Measurements from ENCODE around the gene SAMD1. TPM values are rescaled to one million over a fixed set of nuclear protein-coding genes. Genes with fewer than 3 reads are reported as not detected.

Gene SAMD1
- total RNA-seq, 1 donor from 2014 or later, result 64.7 TPM

- no peak for DNase-seq (ENCODE audit: low spot score, unreplicated experiment)
- Mint-ChIP-seq H3K9me3 (ENCODE audit: low read depth) (peaks cover 3% of the 10 kb centered on the region), H3K27me3 (peaks cover 3% of the 10 kb centered on the region), H3K4me3 (ENCODE audit: low read depth) (peak overlapping the region; percentile 40), H3K27ac (no peak overlapping the region), H3K36me3 (ENCODE audit: insufficient read depth) (peaks cover 22% of the 10 kb centered on the region), H3K4me1 (ENCODE audit: low read depth) (peaks cover 12% of the 10 kb centered on the region)
- no peak for TF ChIP-seq CTCF (IDR thresholded peaks at IDR 0.05; ENCODE audit: unreplicated experiment)
These were observed 2.7 kb upstream of the SAMD1 start for GRCh38 chr19:14093117-14093823.

DNA sequence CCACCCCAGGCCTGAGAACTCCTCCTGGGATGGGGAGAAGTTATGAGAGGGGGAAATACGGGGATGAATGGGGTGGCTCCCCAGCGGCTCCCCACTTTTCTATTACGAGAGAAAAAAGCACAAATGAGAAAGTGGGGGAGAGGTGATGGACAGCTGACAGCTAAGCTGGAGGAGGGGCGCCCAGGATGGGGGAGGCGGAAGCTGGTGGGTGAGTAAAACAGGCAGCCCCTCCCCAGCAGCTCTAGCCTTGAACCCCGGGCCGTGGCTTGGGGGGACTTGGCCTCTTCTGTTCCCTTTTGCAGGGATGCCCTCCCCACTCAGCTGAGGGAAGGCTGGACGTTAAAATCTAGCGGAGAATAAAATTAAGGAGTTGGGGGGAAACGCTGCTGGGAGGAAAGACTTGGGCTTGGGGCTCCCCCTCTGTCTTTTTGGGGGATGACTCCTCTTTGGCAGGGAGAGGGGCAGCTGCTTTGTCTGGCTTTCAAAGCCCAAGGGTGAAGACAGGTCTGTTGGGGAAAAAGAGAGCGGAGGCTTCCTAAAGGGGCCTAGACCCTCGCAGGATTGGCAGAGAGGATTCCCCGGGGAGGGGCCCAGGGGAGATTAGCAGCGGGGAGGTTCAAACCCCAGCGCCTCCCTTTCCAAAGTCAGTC lies 1.4 kb upstream of the SAMD1 start:
- TF ChIP-seq CTCF (IDR thresholded peaks at IDR 0.05; ENCODE audit: unreplicated experiment), result no peak
- H3K4me1 Mint-ChIP-seq (ENCODE audit: low read depth), result peaks cover 12% of the 10 kb centered on the region
- H3K9me3 Mint-ChIP-seq (ENCODE audit: low read depth), result peaks cover 3% of the 10 kb centered on the region
- H3K36me3 Mint-ChIP-seq (ENCODE audit: insufficient read depth), result peaks cover 22% of the 10 kb centered on the region
- peak overlapping the region; percentile 98 for H3K27ac Mint-ChIP-seq
- peaks cover 3% of the 10 kb centered on the region for H3K27me3 Mint-ChIP-seq
- DNase-seq (ENCODE audit: low spot score, unreplicated experiment), result no peak
- peak overlapping the region; percentile 96 for H3K4me3 Mint-ChIP-seq (ENCODE audit: low read depth)

- DNase-seq (ENCODE audit: low spot score, unreplicated experiment), result peak; percentile 62
- peak overlapping the region; percentile 98 for H3K27ac Mint-ChIP-seq
- peaks cover 3% of the 10 kb centered on the region for H3K27me3 Mint-ChIP-seq
- peak overlapping the region; percentile 96 for H3K4me3 Mint-ChIP-seq (ENCODE audit: low read depth)
- peaks cover 12% of the 10 kb centered on the region for H3K4me1 Mint-ChIP-seq (ENCODE audit: low read depth)
- H3K9me3 Mint-ChIP-seq (ENCODE audit: low read depth), result peaks cover 3% of the 10 kb centered on the region
- peak; percentile 47 for TF ChIP-seq CTCF (IDR thresholded peaks at IDR 0.05; ENCODE audit: unreplicated experiment)
- H3K36me3 Mint-ChIP-seq (ENCODE audit: insufficient read depth), result peaks cover 20% of the 10 kb centered on the region
These were observed 696 bp upstream of the SAMD1 start for GRCh38 chr19:14091081-14091812.

DNA sequence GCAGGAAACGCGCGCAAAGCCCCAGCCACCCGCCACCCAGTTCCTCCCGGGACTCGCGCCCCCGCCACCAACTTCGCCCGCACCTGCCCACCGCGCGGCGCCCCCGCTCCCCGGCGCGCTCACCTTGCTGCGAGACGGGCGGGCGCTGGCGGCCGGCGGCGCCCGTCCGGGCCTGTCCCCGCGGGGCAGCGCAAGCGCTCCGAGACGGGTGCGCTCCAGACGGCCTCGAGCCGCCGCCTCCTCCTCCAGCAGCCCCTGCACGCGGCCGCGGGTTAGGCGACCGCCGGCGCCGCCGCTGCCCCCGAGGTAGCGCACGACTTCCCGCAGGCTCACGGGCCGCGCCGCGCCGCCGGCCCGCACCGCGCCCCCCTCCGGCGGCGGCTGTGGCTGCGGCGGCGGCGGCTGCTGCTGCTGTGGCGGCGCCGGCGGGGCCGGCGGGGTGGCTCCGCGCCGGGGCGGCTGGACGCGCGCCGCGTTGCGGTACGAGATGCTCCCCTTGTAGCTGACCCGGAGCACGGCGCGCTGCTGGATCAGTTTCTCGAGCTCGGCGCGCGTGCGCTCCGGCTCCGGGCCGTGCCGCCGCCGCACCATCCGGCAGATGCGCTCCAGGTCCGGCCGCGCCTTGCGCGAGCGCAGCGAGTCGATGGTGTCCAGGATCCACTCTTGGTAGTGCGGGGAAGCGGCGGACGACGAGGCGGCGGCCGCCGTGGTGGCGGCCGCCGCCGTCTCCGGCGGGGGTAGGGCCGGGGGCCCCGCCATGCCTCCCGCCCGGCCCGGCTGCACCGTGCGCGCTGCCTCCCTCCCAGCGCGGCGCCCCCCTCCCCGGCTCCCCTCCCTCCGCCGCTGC lies 666 bp downstream of the SAMD1 start:
- Mint-ChIP-seq H3K9me3 (ENCODE audit: low read depth) (peaks cover 3% of the 10 kb centered on the region), H3K36me3 (ENCODE audit: insufficient read depth) (peaks cover 22% of the 10 kb centered on the region), H3K27ac (no peak overlapping the region), H3K4me1 (ENCODE audit: low read depth) (peaks cover 15% of the 10 kb centered on the region), H3K4me3 (ENCODE audit: low read depth) (peak overlapping the region; percentile 81), H3K27me3 (peaks cover 3% of the 10 kb centered on the region)
- peak; percentile 45 for DNase-seq (ENCODE audit: low spot score, unreplicated experiment)
- TF ChIP-seq CTCF (IDR thresholded peaks at IDR 0.05; ENCODE audit: unreplicated experiment), result no peak

- peak; percentile 31 for TF ChIP-seq CTCF (IDR thresholded peaks at IDR 0.05; ENCODE audit: unreplicated experiment)
- no peak overlapping the region for H3K27ac Mint-ChIP-seq
- H3K4me1 Mint-ChIP-seq (ENCODE audit: low read depth), result peaks cover 15% of the 10 kb centered on the region
- H3K4me3 Mint-ChIP-seq (ENCODE audit: low read depth), result peak overlapping the region; percentile 81
- DNase-seq (ENCODE audit: low spot score, unreplicated experiment), result no peak
- H3K27me3 Mint-ChIP-seq, result peaks cover 3% of the 10 kb centered on the region
- H3K9me3 Mint-ChIP-seq (ENCODE audit: low read depth), result peaks cover 3% of the 10 kb centered on the region
- peaks cover 18% of the 10 kb centered on the region for H3K36me3 Mint-ChIP-seq (ENCODE audit: insufficient read depth)
These were observed 1.2 kb downstream of the SAMD1 start for GRCh38 chr19:14089412-14089661.
